ENCODE results near the gene ASS1.

DNA sequence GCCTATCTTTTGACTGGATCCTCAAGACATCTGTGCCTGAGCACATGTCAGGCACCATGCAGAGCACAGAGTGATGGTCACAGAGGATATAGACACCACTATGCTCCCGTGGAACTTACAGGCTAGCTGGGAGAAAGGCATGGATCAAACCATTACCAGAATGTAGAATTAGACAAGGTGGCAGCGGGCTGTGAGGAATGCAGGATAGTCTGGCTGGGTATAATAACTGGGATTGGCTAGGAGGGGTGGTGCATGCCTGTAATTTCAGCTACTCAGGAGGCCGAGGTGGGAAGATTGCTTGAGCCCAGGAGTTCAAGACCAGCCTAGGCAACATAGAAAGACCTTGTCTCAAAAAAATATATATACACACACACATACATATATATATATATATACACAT is 50.3 kb downstream of the ASS1 start:
- TF ChIP-seq, protein P1, sequence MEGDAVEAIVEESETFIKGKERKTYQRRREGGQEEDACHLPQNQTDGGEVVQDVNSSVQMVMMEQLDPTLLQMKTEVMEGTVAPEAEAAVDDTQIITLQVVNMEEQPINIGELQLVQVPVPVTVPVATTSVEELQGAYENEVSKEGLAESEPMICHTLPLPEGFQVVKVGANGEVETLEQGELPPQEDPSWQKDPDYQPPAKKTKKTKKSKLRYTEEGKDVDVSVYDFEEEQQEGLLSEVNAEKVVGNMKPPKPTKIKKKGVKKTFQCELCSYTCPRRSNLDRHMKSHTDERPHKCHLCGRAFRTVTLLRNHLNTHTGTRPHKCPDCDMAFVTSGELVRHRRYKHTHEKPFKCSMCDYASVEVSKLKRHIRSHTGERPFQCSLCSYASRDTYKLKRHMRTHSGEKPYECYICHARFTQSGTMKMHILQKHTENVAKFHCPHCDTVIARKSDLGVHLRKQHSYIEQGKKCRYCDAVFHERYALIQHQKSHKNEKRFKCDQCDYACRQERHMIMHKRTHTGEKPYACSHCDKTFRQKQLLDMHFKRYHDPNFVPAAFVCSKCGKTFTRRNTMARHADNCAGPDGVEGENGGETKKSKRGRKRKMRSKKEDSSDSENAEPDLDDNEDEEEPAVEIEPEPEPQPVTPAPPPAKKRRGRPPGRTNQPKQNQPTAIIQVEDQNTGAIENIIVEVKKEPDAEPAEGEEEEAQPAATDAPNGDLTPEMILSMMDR (conservative IDR thresholded peaks at IDR 0.05): no peak
- TF ChIP-seq EZH2 (IDR thresholded peaks at IDR 0.05; ENCODE audit: low read depth): no peak

Measured in PC-9 (cell line).